Esophagus squamous epithelium (tissue), 4 donors: ENCODE results near the gene XYLT2.

Experiments used
- POLR2A ChIP-seq, 4 donors: fragments of 450-650 bp; IDR thresholded peaks; one replicate each; pipeline ENCODE4 v1.6.1; 2017; ENCODE audit warnings: antibody characterized with exemption in 4 of 4, mild to moderate bottlenecking in 4 of 4, moderate library complexity in 3 of 4
- TF ChIP-seq, protein P1 (sequence below), 6 experiments: fragments of 450-650 bp in 4 of 6; fragments of 200-600 bp in 2 of 6; sonication (generic) in 2 of 6; IDR thresholded peaks; one replicate each; pipeline ENCODE4 v1.5.1; 2016 to 2019; ENCODE audit warnings: antibody characterized with exemption in 6 of 6, mild to moderate bottlenecking in 4 of 6, moderate library complexity in 4 of 6

DNA sequence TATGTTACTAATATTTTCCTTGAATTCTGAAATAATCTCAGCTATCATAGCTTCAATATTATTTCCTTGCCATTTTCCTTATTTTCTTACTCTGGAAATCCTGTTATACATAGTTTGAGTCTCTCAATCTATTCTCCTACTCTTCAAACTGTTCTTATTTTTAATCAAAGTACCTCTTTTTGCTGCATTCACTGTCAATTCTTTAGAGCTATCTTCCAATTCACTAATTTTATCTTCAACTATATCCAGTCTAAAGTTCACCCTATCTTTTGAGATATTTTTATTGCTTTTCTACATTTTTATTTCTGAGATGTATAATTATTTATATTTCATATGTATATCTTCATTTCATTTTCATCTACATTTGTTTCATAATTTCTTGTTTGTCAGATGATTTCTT, 7.3 kb upstream of the XYLT2 start:
- no peak for TF ChIP-seq POLR2A (IDR thresholded peaks at IDR 0.05)
- TF ChIP-seq, protein P1, sequence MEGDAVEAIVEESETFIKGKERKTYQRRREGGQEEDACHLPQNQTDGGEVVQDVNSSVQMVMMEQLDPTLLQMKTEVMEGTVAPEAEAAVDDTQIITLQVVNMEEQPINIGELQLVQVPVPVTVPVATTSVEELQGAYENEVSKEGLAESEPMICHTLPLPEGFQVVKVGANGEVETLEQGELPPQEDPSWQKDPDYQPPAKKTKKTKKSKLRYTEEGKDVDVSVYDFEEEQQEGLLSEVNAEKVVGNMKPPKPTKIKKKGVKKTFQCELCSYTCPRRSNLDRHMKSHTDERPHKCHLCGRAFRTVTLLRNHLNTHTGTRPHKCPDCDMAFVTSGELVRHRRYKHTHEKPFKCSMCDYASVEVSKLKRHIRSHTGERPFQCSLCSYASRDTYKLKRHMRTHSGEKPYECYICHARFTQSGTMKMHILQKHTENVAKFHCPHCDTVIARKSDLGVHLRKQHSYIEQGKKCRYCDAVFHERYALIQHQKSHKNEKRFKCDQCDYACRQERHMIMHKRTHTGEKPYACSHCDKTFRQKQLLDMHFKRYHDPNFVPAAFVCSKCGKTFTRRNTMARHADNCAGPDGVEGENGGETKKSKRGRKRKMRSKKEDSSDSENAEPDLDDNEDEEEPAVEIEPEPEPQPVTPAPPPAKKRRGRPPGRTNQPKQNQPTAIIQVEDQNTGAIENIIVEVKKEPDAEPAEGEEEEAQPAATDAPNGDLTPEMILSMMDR (IDR thresholded peaks at IDR 0.05): no peak
